ENCODE data around the gene FAM180A. TPM values are rescaled to one million over a fixed set of nuclear protein-coding genes. Genes with fewer than 3 reads are reported as not detected.
"Not testable (repeated sequence)": the region's sequence is repeated elsewhere in the genome, so short reads cannot be mapped to it uniquely, and the experiment has no call there.

The FAM180A gene
- total RNA-seq, 1 donor, result 3.0 TPM

DNA sequence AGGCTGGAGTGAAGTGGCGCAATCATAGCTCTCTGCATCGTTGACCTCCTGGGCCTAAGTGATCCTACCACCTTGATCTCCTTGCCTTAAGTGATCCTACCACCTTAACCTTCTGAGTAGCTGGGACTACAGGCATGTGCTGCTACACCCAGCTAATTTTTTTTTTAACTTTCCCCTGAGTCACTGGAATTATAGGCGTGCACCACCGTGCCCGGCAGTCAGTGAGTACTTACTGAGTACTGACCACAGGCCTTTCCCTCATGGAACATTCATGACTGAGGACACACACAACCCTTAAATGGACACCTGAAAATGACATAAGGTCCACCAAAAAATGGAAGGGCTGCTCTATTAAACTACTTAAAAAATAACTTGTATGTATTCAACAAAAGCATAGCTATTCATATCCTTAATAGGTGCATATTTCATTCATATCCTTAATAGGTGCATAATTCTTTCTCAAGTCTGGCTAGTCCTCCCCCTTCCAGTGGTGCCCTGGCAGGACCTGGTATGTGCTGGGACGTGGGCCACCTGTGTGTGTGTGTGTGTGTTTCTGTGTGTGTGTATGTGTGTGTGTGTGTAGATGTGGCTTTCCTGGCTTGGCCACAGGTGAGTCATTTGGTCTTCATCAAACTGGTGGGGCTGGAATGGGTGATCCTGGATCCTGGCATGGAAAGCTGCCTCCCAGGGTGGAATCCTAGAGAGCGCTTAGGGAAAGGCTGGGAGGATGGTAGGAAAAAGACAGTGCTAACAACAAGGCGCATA is 3.5 kb downstream of the FAM180A start:
- TF ChIP-seq, protein P1, sequence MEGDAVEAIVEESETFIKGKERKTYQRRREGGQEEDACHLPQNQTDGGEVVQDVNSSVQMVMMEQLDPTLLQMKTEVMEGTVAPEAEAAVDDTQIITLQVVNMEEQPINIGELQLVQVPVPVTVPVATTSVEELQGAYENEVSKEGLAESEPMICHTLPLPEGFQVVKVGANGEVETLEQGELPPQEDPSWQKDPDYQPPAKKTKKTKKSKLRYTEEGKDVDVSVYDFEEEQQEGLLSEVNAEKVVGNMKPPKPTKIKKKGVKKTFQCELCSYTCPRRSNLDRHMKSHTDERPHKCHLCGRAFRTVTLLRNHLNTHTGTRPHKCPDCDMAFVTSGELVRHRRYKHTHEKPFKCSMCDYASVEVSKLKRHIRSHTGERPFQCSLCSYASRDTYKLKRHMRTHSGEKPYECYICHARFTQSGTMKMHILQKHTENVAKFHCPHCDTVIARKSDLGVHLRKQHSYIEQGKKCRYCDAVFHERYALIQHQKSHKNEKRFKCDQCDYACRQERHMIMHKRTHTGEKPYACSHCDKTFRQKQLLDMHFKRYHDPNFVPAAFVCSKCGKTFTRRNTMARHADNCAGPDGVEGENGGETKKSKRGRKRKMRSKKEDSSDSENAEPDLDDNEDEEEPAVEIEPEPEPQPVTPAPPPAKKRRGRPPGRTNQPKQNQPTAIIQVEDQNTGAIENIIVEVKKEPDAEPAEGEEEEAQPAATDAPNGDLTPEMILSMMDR (IDR thresholded peaks at IDR 0.05; ENCODE audit: insufficient read depth, low read depth, low read length), result no peak
- DNase-seq (ENCODE audit: low read depth), result peak; percentile 30

DNA sequence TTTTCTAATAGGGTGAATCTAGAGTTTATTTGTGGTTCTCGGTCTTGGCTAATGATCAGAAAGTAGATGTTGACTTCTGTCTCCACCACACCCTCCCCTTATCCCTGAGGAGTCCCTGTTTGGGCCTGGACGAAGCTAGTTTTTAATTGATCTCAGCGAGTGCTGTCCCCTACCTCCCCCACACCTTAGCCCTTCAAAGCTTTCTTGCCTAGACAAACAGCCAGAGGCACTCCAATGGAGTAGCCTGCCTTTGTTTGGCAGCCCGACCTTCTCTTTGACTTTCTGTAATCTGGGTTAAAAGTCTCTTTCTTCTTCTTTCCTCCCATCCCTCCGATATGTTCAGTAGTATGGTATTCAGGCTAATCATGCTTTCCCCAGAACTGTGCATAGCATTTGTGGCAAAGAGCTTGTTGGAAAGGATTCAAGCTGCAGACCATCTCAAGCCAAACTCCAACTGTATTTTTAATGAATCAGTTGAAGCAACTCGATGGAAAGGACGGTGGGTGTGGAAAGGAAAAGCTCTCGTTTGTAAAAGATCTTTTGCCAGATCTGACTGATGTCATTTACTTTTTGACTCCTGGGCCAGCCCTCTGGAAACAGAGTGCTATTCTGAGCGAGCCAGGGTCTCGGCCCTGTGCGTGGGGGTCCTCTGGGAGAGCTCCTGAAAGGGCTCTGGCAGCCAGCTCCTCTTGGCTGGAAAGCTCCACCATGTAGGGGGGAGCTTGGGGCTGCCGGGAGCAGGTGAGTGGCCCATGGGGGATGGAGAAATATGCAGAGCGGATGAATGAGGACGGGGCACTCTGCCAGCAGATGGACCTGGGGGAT is 4.5 kb downstream of the FAM180A start:
- H3K4me3 ChIP-seq (ENCODE audit: low read depth, low read length), result no peak overlapping the region

More for the DNA sequence above, 3.5 kb downstream of the FAM180A start:
- no peak overlapping the region for H3K4me3 ChIP-seq (ENCODE audit: low read depth, low read length)

DNA sequence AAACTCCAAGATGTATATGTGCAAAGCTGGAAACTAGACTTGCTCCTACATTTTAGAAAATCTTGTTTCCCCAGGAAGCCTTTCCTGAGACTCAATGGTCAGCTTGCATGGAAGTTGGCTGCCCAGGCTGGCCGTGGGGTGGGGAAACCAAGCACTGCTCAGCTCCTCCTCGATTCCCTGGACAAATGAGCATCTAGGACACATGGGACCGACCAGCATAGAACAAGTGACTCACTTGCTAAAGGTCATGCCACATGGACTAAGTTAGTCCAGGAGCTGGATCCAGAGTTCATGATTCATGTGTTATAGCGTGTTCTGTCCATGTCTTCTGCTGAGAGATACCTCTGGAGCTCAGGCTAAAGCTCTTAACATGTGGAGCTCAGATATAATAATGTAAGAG is 6.2 kb downstream of the FAM180A start:
- H3K4me3 ChIP-seq (ENCODE audit: low read depth, low read length), result no peak overlapping the region
- no peak for DNase-seq (ENCODE audit: low read depth)
- TF ChIP-seq, protein P1 (IDR thresholded peaks at IDR 0.05; ENCODE audit: insufficient read depth, low read depth, low read length), result no peak

More for the DNA sequence above, 4.5 kb downstream of the FAM180A start:
- TF ChIP-seq, protein P1 (IDR thresholded peaks at IDR 0.05; ENCODE audit: insufficient read depth, low read depth, low read length), result no peak
- DNase-seq (ENCODE audit: low read depth), result no peak

DNA sequence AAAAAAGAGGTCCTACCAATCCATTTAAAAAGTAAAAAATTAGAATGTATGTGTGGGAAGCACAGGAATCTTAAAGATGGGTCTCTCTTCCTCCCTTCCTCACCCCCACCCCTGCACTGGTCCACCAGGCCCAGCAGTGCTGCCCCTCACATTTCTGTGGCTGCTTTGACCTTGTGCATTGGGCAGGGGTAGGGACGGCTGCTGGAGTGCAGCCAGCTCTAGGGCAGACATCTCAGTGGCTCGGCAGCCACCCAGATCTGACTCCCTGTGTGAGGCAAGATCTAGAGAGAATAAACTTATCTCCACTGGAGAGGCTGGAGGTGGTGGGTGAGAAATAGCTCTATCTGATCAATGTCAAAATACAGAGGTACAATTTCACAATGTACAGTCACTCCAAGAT is 6.7 kb downstream of the FAM180A start:
- TF ChIP-seq, protein P1 (IDR thresholded peaks at IDR 0.05; ENCODE audit: insufficient read depth, low read depth, low read length), result no peak
- no peak for DNase-seq (ENCODE audit: low read depth)
- H3K4me3 ChIP-seq (ENCODE audit: low read depth, low read length), result no peak overlapping the region

DNA sequence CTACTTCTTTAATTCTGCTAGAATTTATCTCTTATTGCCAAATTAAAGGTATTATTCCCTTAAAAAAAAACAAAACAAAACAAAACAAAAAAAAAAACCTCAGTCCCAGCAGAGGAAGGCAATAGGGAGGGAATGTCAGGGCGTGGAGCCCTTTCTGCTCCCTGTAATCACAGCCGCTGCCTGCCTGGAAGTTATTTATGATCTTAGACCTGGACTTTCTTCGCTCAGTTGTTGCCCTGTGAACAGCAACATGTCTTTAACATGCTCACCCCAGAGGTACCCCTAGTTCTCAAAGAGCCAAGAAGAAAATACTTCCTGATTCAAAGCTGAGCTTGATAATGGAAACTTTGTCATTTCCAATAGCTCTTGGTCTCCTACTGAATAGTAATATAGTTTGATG is 7.7 kb downstream of the FAM180A start:
- H3K4me3 ChIP-seq (ENCODE audit: low read depth, low read length), result no peak overlapping the region
- TF ChIP-seq, protein P1 (IDR thresholded peaks at IDR 0.05; ENCODE audit: insufficient read depth, low read depth, low read length), result no peak
- no peak for DNase-seq (ENCODE audit: low read depth)

DNA sequence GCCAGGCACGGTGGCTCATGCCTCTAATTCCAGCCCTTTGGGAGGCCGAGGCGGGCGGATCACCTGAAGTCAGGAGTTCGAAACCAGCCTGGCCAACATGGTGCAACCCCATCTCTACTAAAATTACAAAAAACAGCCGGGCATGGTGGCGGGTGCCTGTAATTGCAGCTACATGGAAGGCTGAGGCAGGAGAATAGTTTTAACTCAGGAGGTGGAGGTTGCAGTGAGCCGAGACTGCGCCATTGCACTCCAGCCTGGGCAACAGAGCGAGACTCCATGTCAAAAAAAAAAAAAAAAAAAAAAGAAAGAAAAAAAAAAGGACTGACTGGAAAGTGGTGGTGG is 11.3 kb downstream of the FAM180A start:
- DNase-seq (ENCODE audit: low read depth); H3K4me3 ChIP-seq (ENCODE audit: low read depth, low read length): not testable (repeated sequence)

DNA sequence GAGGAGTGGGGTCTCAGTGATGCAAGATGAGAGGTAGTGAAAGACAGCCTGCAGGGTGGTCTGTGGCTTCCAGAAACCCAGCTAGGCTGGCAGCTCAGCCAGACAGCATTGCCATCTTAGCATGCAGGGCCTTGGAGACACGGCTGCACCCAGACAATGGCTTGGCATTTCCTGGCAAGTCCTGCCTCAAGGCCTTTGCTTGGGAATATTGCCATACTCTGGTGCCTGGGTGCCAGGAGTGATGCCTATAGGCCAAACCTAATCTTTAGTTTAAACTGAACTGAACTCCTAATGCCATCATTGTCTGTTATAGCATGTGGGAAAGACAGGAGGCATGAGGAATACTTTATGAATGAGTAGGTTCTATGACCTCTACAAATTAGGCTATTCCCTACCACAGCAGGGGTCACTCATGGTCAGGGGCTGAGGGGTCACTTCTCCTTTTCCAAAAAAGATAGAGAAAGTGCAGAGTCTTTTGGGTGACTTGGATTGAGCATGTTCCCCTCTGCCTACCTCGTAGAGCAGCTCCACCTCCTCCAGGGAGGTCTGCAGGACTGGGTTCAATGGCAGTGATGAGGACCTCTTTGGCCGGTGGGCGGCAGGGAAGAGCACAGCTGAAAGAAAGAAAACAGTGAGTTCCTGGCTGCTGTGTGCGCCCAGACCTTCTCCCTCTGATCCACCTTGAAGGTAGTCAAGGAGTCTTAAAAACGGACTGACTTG is 11.9 kb downstream of the FAM180A start:
- H3K4me3 ChIP-seq (ENCODE audit: low read depth, low read length), result no peak overlapping the region
- TF ChIP-seq, protein P1 (IDR thresholded peaks at IDR 0.05; ENCODE audit: insufficient read depth, low read depth, low read length), result no peak
- DNase-seq (ENCODE audit: low read depth), result no peak

Data from fibroblast of villous mesenchyme (primary cell).